Heart left ventricle (tissue), 16 donors: ENCODE results near the gene NPR2. TPM values are rescaled to one million over a fixed set of nuclear protein-coding genes. Genes with fewer than 3 reads are reported as not detected.

Experiments used
- ATAC-seq, 4 donors: fragments of 200-7000 bp; cut with Tn5 transposase; one replicate each; pipeline ENCODE4 v1.9.1; 2020 to 2022; ENCODE audit warnings: moderate library complexity in 4 of 4, mild to moderate bottlenecking in 3 of 4, moderate number of reproducible peaks in 1 of 4
- DNase-seq, 5 donors: peaks; one replicate each; pipeline ENCODE4 v3.0.0-alpha.2; 2020
- H3K27ac ChIP-seq, 12 donors: fragments of 200-600 bp; sonication (generic) in 4 of 12; one replicate each; pipeline versions ENCODE4 v1.5.0 to v1.8.0; 2016 to 2022; ENCODE audit warnings: mild to moderate bottlenecking in 2 of 12
- H3K27me3 ChIP-seq, 9 donors: fragments of 200-600 bp; sonication (generic) in 2 of 9; one replicate each; pipeline versions ENCODE4 v1.5.1 to v1.8.0; 2016 to 2022; ENCODE audit warnings: mild to moderate bottlenecking in 3 of 9
- H3K36me3 ChIP-seq, 9 donors: fragments of 200-600 bp; sonication (generic) in 2 of 9; one replicate each; pipeline versions ENCODE4 v1.5.0 to v1.8.0; 2018 to 2022; ENCODE audit warnings: mild to moderate bottlenecking in 2 of 9
- H3K4me1 ChIP-seq, 12 donors: fragments of 200-600 bp; sonication (generic) in 4 of 12; one replicate each; pipeline versions ENCODE4 v1.5.0 to v1.8.0; 2016 to 2022; ENCODE audit warnings: mild to moderate bottlenecking in 3 of 12
- H3K4me3 ChIP-seq, 12 donors: fragments of 200-600 bp; sonication (generic) in 4 of 12; one replicate each; pipeline versions ENCODE4 v1.5.0 to v1.8.0; 2017 to 2022; ENCODE audit warnings: mild to moderate bottlenecking in 9 of 12, moderate library complexity in 4 of 12
- H3K9me3 ChIP-seq, 12 donors: fragments of 200-600 bp; sonication (generic) in 4 of 12; one replicate each; pipeline versions ENCODE4 v1.5.0 to v1.8.0; 2016 to 2022; ENCODE audit warnings: mild to moderate bottlenecking in 1 of 12
- POLR2A ChIP-seq, 2 donors: fragments of 450-650 bp; IDR thresholded peaks; one replicate each; pipeline ENCODE4 v1.6.1; 2017; ENCODE audit warnings: antibody characterized with exemption in 2 of 2, mild to moderate bottlenecking in 2 of 2, moderate library complexity in 2 of 2
- WGBS, 4 donors: extraction: QIAGEN DNeasy Blood & Tissue Kit in 2 of 4; methylation state at CpG; one replicate each; pipeline versions ENCODE4 v1.1.5 to v1.1.7; 2013 to 2018; 5-methylcytosine and 5-hydroxymethylcytosine counted together
- intact Hi-C, 10 donors: fragments of 100-400 bp; cut with DNase I; formaldehyde crosslinking; loops; one replicate each; pipeline versions ENCODE4 v1.11.1 to v1.14.2; 2022
- polyA plus RNA-seq, 2 donors: library from polyadenylated mRNA; stranded (reverse); fragments of 200-250 nt; gene quantifications; one replicate each; pipeline ENCODE4 v1.2.3, GENCODE V29; 2013
- total RNA-seq, 9 donors: library from RNA; depleted of rRNA in 2 of 9; stranded (reverse); fragments of >200 nt in 2 of 9; fragmentation: NEBNext Ultra II Directional in 3 of 9; extraction: Animal tissue kit (Norgen Biotek cat#: 25700) in 3 of 9; gene quantifications; one replicate each; pipeline versions ENCODE4 v1.1.0 to v1.2.4, GENCODE V29; 2016 to 2023
- TF ChIP-seq, protein P1 (sequence below), 12 donors: fragments of 200-600 bp; sonication (generic) in 4 of 12; IDR thresholded peaks; one replicate each; pipeline versions ENCODE4 v1.5.0 to v1.8.0; 2018 to 2022; ENCODE audit warnings: antibody characterized with exemption in 12 of 12, mild to moderate bottlenecking in 5 of 12
- donor health status: ischemic (EF 13 %, LVEDD 7.1; RV severe dilation, severe dysfunction).
- donor health status: healthy with polysubstance abuse.
- donor health status: DM: no; HTN: yes; CAD: no.
- donor health status: DM: no; HTN: no; CAD: no.
- donor health status: ischemic (EF 25% LVEDD 6.9; RV normal size, moderate dysfunction).
- donor health status: ischemic (EF 25% LVEDD 5.7; RV mildly dilated, moderate dysfunction).
- donor health status: healthy.
- donor health status: DM: yes; HTN: yes; CAD: no.
- donor health status: ischemic (EF 35%, LVEDD 5.7; RV mildly dilated, moderate dysfunction).
- donor health status: nonischemic (EF 11% LVEDD 7.7; RV severe dilation, severe dysfunction).
- donor health status: DM: yes; HTN: yes; CAD: no.
- donor health status: PGD.
- donor health status: ischemic (EF 29% LVEDD 5.4; RV normal size, mild dysfunction).
- donor health status: nonischemic (EF 23%, LVEDD 6.1; RV moderate dilation, normal function).

Gene NPR2
- total and polyA plus RNA-seq, 11 donors, result 10.2 to 36.4 (median 22.9) TPM

DNA sequence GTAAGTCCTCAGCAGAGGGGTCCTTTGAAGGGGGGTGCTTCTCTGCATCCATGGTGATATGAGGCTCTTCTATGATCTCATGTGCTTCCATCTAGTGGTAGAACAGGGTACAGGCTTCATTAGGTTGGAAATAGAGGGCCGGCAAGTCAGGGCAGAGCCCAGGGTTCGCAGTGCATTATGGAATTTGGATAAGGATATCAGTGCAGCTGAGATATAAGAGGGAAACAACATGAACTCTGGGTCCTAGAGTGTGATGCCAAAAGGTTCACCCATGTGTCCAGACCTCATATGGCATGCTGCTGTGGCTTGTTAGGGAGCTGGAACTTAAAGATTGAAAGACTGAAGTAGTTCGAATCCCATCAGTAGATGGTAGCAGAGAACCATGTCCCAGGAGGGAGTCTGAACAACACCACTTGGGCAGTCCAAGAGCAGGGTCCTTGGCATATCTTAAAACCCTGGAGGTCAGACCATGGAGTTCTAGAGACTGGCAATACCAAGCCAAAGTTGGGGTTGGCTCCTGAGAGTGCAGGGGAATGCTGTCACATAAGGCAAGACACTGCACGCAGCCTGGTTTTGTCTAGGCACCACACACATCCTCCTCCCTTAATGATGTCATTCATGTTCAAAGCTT, 34.8 kb downstream of the NPR2 start:
- Histone ChIP-seq H3K27me3 (no peaks in the 10 kb centered on the region), H3K4me3 (no peak overlapping the region), H3K27ac (no peak overlapping the region), H3K4me1 (peaks cover 3 to 27% (median 19%) of the 10 kb centered on the region in 12 donors), H3K36me3 (no peaks in the 10 kb centered on the region), H3K9me3 (no peaks in the 10 kb centered on the region)
- no peak for TF ChIP-seq POLR2A (IDR thresholded peaks at IDR 0.05)
- TF ChIP-seq, protein P1, sequence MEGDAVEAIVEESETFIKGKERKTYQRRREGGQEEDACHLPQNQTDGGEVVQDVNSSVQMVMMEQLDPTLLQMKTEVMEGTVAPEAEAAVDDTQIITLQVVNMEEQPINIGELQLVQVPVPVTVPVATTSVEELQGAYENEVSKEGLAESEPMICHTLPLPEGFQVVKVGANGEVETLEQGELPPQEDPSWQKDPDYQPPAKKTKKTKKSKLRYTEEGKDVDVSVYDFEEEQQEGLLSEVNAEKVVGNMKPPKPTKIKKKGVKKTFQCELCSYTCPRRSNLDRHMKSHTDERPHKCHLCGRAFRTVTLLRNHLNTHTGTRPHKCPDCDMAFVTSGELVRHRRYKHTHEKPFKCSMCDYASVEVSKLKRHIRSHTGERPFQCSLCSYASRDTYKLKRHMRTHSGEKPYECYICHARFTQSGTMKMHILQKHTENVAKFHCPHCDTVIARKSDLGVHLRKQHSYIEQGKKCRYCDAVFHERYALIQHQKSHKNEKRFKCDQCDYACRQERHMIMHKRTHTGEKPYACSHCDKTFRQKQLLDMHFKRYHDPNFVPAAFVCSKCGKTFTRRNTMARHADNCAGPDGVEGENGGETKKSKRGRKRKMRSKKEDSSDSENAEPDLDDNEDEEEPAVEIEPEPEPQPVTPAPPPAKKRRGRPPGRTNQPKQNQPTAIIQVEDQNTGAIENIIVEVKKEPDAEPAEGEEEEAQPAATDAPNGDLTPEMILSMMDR (IDR thresholded peaks at IDR 0.05), result peak; percentile 65 to 83 (median 78)
- ATAC-seq (peak; percentile 32 to 66 (median 56)), DNase-seq (peak in 1 of 5 donors; percentile 36)
- intact Hi-C loops, result loop anchor here (1.0 to 10.0 kb wide), 10 partner anchors 34 to 171 kb away; partner anchors contain the start of genes NPR2 (in 6 of the 10), CCDC107 (in 2 of the 10), RMRP (in 2 of the 10) and SIT1 (in 1 of the 10)
- WGBS, 4 donors, result 31 to 35% (median 34%) methylated on average over 4 of the region's 4 CpGs

DNA sequence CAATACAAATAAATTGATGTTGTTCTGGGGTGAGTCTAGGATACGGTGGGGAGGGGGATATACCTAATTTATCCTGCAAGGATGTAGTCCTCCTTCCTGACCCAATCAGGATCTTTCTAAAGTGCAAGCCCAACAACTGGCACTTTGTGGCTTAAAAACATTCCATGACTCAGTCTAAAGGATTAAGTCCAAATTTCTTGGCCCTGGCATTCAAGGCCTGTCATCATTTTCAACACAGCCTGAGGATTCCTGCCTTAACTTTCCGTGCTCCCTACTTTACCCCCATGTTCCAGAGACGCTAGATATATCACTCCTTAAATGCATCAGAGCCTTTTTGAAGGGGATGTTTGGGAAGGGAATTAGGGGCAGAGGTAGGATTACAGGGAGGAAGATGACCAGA, 36.1 kb downstream of the NPR2 start:
- no peak for DNase-seq
- Histone ChIP-seq H3K9me3 (no peaks in the 10 kb centered on the region), H3K27me3 (no peaks in the 10 kb centered on the region), H3K4me1 (peaks cover 3 to 38% (median 26%) of the 10 kb centered on the region in 12 donors), H3K4me3 (no peak overlapping the region), H3K36me3 (no peaks in the 10 kb centered on the region), H3K27ac (no peak overlapping the region)
- intact Hi-C loops, result loop anchor here (2.0 to 10.0 kb wide), 8 partner anchors 35 to 173 kb away; partner anchors contain the start of genes NPR2 (in 6 of the 10), CCDC107 (in 2 of the 10), RMRP (in 2 of the 10) and SIT1 (in 1 of the 10)
- TF ChIP-seq POLR2A (IDR thresholded peaks at IDR 0.05), result no peak
- TF ChIP-seq, protein P1 (IDR thresholded peaks at IDR 0.05), result no peak
- 89 to 95% (median 91%) methylated on average over 3 of the region's 3 CpGs for WGBS, 4 donors
- no peak for ATAC-seq

DNA sequence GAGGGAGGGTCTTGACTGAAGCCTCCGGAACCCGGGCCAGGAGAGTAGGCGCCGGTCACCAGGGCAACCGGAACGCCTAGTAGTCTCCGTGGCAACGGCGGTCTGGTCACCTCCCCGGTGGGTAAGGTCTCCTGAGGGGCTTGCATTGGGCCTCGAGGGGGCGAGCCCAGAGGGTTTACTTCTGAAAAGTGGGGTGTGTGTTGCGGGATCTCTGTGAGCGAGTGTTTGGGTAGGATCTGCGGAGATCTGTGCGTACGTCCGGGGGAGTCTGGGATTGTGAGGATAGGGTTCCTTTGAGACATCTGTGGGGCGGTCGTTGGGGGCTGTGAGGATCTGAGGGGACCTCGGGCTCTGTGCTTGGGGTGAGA, 37.3 kb downstream of the NPR2 start, which contains the start of gene FAM221B:
Gene FAM221B, minus strand, starts transcription at position 17 of the 368 bp plus-strand sequence. CDS start 2,571 bp downstream, outside the sequence.
- DNase-seq (peak in 3 of 5 donors; percentile 40 to 66 (median 41)), ATAC-seq (peak in 2 of 4 donors; percentile 2 to 3)
- Histone ChIP-seq H3K27ac (peak within 1 kb of the TSS; percentile 85 to 99 (median 94)), H3K36me3 (no peaks in the 10 kb centered on the region), H3K4me1 (peaks cover 3 to 50% (median 35%) of the 10 kb centered on the region in 12 donors), H3K27me3 (no peaks in the 10 kb centered on the region), H3K9me3 (no peaks in the 10 kb centered on the region), H3K4me3 (peak within 1 kb of the TSS; percentile 65 to 97 (median 78))
- 0 to 2% (median 1%) methylated on average over 6 to 21 of the region's 21 CpGs for WGBS, 4 donors
- intact Hi-C loops, result loop anchor here in 7 of 10 donors (5.0 to 10.0 kb wide), 6 partner anchors 36 to 174 kb away; partner anchors contain the start of genes CCDC107 (in 2 of the 7), RMRP (in 2 of the 7), NPR2 (in 1 of the 7) and SIT1 (in 1 of the 7)
- TF ChIP-seq, protein P1 (IDR thresholded peaks at IDR 0.05), result no peak
- TF ChIP-seq POLR2A (IDR thresholded peaks at IDR 0.05), result no peak
